Naive thymus-derived CD4-positive, alpha-beta T cell (primary cell): ENCODE results near the gene TPP1. TPM values are rescaled to one million over a fixed set of nuclear protein-coding genes. Genes with fewer than 3 reads are reported as not detected.

ENCODE experiments used
- ATAC-seq: fragments of 150-1000 bp; cut with Tn5 transposase; 2 replicates; pipeline ENCODE4 v1.10.0; 2021; ENCODE audit warnings: mild to moderate bottlenecking, moderate library complexity
- CTCF ChIA-PET: fragments of 350-600 bp; sonication (Branson Sonifier 250); formaldehyde crosslinking; loops from one replicate; lab custom pipeline; 2021; ENCODE audit warnings: antibody characterized with exemption; lab: Charles Lee
- POLR2A ChIA-PET: fragments of 350-600 bp; sonication (Branson Sonifier 250); formaldehyde crosslinking; loops from one replicate; lab custom pipeline; 2021; ENCODE audit warnings: antibody characterized with exemption, inconsistent platforms; lab: Charles Lee
- DNase-seq, 9 donors: peaks; one replicate each; pipeline versions ENCODE4 v3.0.0 to v3.0.0-alpha.2; 2020 to 2022; ENCODE audit warnings: mixed read lengths in 1 of 9
- H3K27ac ChIP-seq: one replicate; pipeline ENCODE4 v1.7.0; 2013; ENCODE audit warnings: mild to moderate bottlenecking, low read depth, low read length, moderate library complexity
- H3K27me3 ChIP-seq, 2 donors: one replicate each; pipeline ENCODE4 v1.7.0; 2013; ENCODE audit warnings: low read length in 2 of 2, mild to moderate bottlenecking in 2 of 2, moderate library complexity in 2 of 2; ENCODE audit not compliant: control insufficient read depth in 2 of 2, insufficient read depth in 2 of 2
- H3K36me3 ChIP-seq, 3 experiments: 1 replicate in 2 of 3; 2 replicates in 1 of 3; pipeline ENCODE4 v1.7.0; 2013; ENCODE audit warnings: low read length in 3 of 3, mild to moderate bottlenecking in 3 of 3, moderate library complexity in 1 of 3; ENCODE audit not compliant: insufficient read depth in 3 of 3, control insufficient read depth in 2 of 3
- H3K4me1 ChIP-seq, 2 donors: one replicate each; pipeline ENCODE4 v1.7.0; 2013; ENCODE audit warnings: low read length in 2 of 2, mild to moderate bottlenecking in 2 of 2, moderate library complexity in 1 of 2; ENCODE audit not compliant: control insufficient read depth in 2 of 2, insufficient read depth in 2 of 2
- H3K4me3 ChIP-seq: 2 replicates; pipeline ENCODE4 v1.7.0; 2013; ENCODE audit warnings: mild to moderate bottlenecking, low read length
- H3K9me3 ChIP-seq, 3 experiments: 1 replicate in 2 of 3; 2 replicates in 1 of 3; pipeline ENCODE4 v1.7.0; 2013; ENCODE audit warnings: low read length in 3 of 3; ENCODE audit not compliant: control insufficient read depth in 2 of 3
- H3K27ac Mint-ChIP-seq, 9 donors: one replicate each; pipeline ENCODE4 v1.8.0; 2020 to 2022; ENCODE audit warnings: mixed read lengths in 9 of 9, mild to moderate bottlenecking in 8 of 9, moderate library complexity in 5 of 9, inconsistent platforms in 2 of 9
- H3K27me3 Mint-ChIP-seq, 5 donors: one replicate each; pipeline ENCODE4 v1.8.0; 2021 to 2022; ENCODE audit warnings: mixed read lengths in 5 of 5, mild to moderate bottlenecking in 1 of 5
- H3K36me3 Mint-ChIP-seq, 5 donors: one replicate each; pipeline ENCODE4 v1.8.0; 2020 to 2022; ENCODE audit warnings: mixed read lengths in 5 of 5, mild to moderate bottlenecking in 3 of 5, inconsistent platforms in 1 of 5
- H3K4me1 Mint-ChIP-seq, 7 donors: one replicate each; pipeline ENCODE4 v1.8.0; 2020 to 2022; ENCODE audit warnings: mixed read lengths in 7 of 7, mild to moderate bottlenecking in 3 of 7, inconsistent platforms in 1 of 7
- H3K4me3 Mint-ChIP-seq, 10 donors: one replicate each; pipeline ENCODE4 v1.8.0; 2020 to 2022; ENCODE audit warnings: mild to moderate bottlenecking in 10 of 10, mixed read lengths in 10 of 10, moderate library complexity in 6 of 10, inconsistent platforms in 2 of 10
- H3K9me3 Mint-ChIP-seq, 11 donors: one replicate each; pipeline ENCODE4 v1.8.0; 2020 to 2022; ENCODE audit warnings: mixed read lengths in 11 of 11, mild to moderate bottlenecking in 4 of 11, inconsistent platforms in 1 of 11, moderate library complexity in 1 of 11
- intact Hi-C, 2 donors: fragments of 100-400 bp; cut with micrococcal nuclease; formaldehyde crosslinking; loops; one replicate each; pipeline ENCODE4 v1.15.1; 2023
- polyA plus RNA-seq, 2 donors: library from polyadenylated mRNA; unstranded; fragments of 300-500 nt; fragmentation: Illumina TruSeq; gene quantifications; one replicate each; pipeline ENCODE4 v1.2.3, GENCODE V29; 2021
- total RNA-seq, 6 experiments: library from RNA in 5 of 6; stranded (reverse) in 5 of 6; gene quantifications; 1 replicate in 5 of 6; 2 replicates in 1 of 6; pipeline ENCODE4 v1.2.3 and lab custom pipeline; 2021 to 2026

The TPP1 gene
- total RNA-seq (100 to 1,000 TPM in 3 of 5 experiments, 10 to 100 TPM in 2; 49.9 to 160 (median 134) TPM), polyA plus RNA-seq (100 to 1,000 TPM in 1 of 2 donors, 10 to 100 TPM in 1; 91.6 to 116 TPM), total RNA-seq (lab: John Stamatoyannopoulos, UW) (17.5 reads per million, percentile 47 among the genes with 10 or more reads in this experiment)

- POLR2A ChIA-PET: interaction anchor here (0.8 to 3.5 kb wide), 23 partner anchors 10 to 234 kb away, joined by 3 to 70 read pairs (median 4); partner anchors contain the start of genes ARFIP2, DCHS1, ILK and MRPL17
- H3K36me3 Mint-ChIP-seq: peaks cover 8 to 23% (median 10%) of the 10 kb centered on the region in 5 donors
- Histone ChIP-seq H3K4me3 (peak within 1 kb of the TSS; percentile 91), H3K27ac (peak within 1 kb of the TSS; percentile 87), H3K36me3 (peaks cover 0 to 28% (median 0%) of the 10 kb centered on the region in 3 experiments), H3K9me3 (no peaks in the 10 kb centered on the region), H3K27me3 (no peaks in the 10 kb centered on the region), H3K4me1 (peaks cover 6 to 22% of the 10 kb centered on the region in 2 donors)
- peaks cover 7 to 17% (median 9%) of the 10 kb centered on the region in 7 donors for H3K4me1 Mint-ChIP-seq
- no peak within 1 kb of the TSS for H3K27ac Mint-ChIP-seq
- H3K4me3 Mint-ChIP-seq: no peak within 1 kb of the TSS
- no peaks in the 10 kb centered on the region for H3K27me3 Mint-ChIP-seq
- H3K9me3 Mint-ChIP-seq: no peaks in the 10 kb centered on the region
- ATAC-seq (peak; percentile 96), DNase-seq (peak; percentile 76 to 94 (median 90))
- CTCF ChIA-PET: interaction anchor here (0.7 to 3.1 kb wide), 17 partner anchors 9 to 240 kb away, joined by 3 to 25 read pairs (median 4); partner anchors contain the start of genes ILK and MRPL17
- intact Hi-C loops: loop anchor here (1.0 to 10.0 kb wide), 14 partner anchors 15 to 992 kb away; partner anchors contain the start of genes FHIP1B (in 2 of the 2), MRPL17 (in 2 of the 2), DCHS1 (in 1 of the 2) and ILK (in 1 of the 2)
Observed at GRCh38 chr11:6619004-6619745, at the start of gene TPP1. Gene TPP1, minus strand, starts transcription at chr11:6619422. Its CDS starts 22 bp downstream, at chr11:6619400.

- H3K9me3 Mint-ChIP-seq: peaks cover 0 to 9% (median 0%) of the 10 kb centered on the region in 11 donors
- no peaks in the 10 kb centered on the region for H3K36me3 ChIP-seq
- H3K36me3 Mint-ChIP-seq: peaks cover 0 to 17% (median 0%) of the 10 kb centered on the region in 5 donors
- H3K27me3 ChIP-seq: no peaks in the 10 kb centered on the region
- intact Hi-C loops: loop anchor here (1.0 to 2.0 kb wide), 8 partner anchors 11 to 137 kb away; partner anchors contain the start of genes TPP1 (in 2 of the 2), MRPL17 (in 1 of the 2) and TAF10 (in 1 of the 2)
- no peaks in the 10 kb centered on the region for H3K9me3 ChIP-seq
- ATAC-seq: peak; percentile 87
- peaks cover 35 to 85% (median 70%) of the 10 kb centered on the region in 7 donors for H3K4me1 Mint-ChIP-seq
- H3K27ac Mint-ChIP-seq: peak overlapping the region; percentile 38 to 91 (median 64)
- no peak overlapping the region for H3K4me3 ChIP-seq
- H3K4me1 ChIP-seq: peaks cover 10 to 43% of the 10 kb centered on the region in 2 donors
- DNase-seq: peak in 8 of 9 donors; percentile 23 to 53 (median 46)
- CTCF ChIA-PET: interaction anchor here (0.6 to 3.8 kb wide), 18 partner anchors 8 to 1047 kb away, joined by 3 to 28 read pairs (median 4); partner anchors contain the start of genes ILK, MRPL17, TAF10 and TPP1
- POLR2A ChIA-PET: interaction anchor here (0.6 to 3.2 kb wide), 14 partner anchors 9 to 81 kb away, joined by 3 to 23 read pairs (median 6); partner anchors contain the start of genes ILK, MRPL17, TAF10 and TPP1
- peak overlapping the region in 3 of 10 donors; percentile 18 to 65 (median 39) for H3K4me3 Mint-ChIP-seq
- H3K27ac ChIP-seq: peak overlapping the region; percentile 29
- H3K27me3 Mint-ChIP-seq: peaks cover 0 to 13% (median 0%) of the 10 kb centered on the region in 5 donors
Observed at GRCh38 chr11:6667733-6668374, 48.6 kb upstream of the TPP1 start.

- intact Hi-C loops: loop anchor here (1.0 to 2.0 kb wide), 6 partner anchors 9 to 135 kb away; partner anchors contain the start of genes TPP1 (in 2 of the 2) and TAF10 (in 1 of the 2)
- DNase-seq (peak in 1 of 9 donors; percentile 16), ATAC-seq (peak; percentile 31)
- Mint-ChIP-seq H3K27me3 (peaks cover 0 to 19% (median 0%) of the 10 kb centered on the region in 5 donors), H3K36me3 (peaks cover 0 to 9% (median 0%) of the 10 kb centered on the region in 5 donors), H3K4me1 (peaks cover 26 to 72% (median 57%) of the 10 kb centered on the region in 7 donors), H3K4me3 (peak overlapping the region in 1 of 10 donors; percentile 5), H3K9me3 (peaks cover 0 to 6% (median 0%) of the 10 kb centered on the region in 11 donors), H3K27ac (peak overlapping the region in 8 of 9 donors; percentile 1 to 91 (median 67))
- H3K4me3 ChIP-seq: no peak overlapping the region
- peaks cover 10 to 29% of the 10 kb centered on the region in 2 donors for H3K4me1 ChIP-seq
- H3K9me3 ChIP-seq: no peaks in the 10 kb centered on the region
- POLR2A ChIA-PET: interaction anchor here (0.6 to 3.2 kb wide), 13 partner anchors 8 to 185 kb away, joined by 3 to 23 read pairs (median 4); partner anchors contain the start of genes ARFIP2, MRPL17, TAF10 and TIMM10B
- no peaks in the 10 kb centered on the region for H3K27me3 ChIP-seq
- CTCF ChIA-PET: interaction anchor here (1.0 to 3.8 kb wide), 6 partner anchors 9 to 93 kb away, joined by 3 to 25 read pairs (median 6); partner anchors contain the start of genes MRPL17 and TPP1
- H3K27ac ChIP-seq: no peak overlapping the region
- H3K36me3 ChIP-seq: no peaks in the 10 kb centered on the region
Observed at GRCh38 chr11:6666302-6667183, 47.3 kb upstream of the TPP1 start.

- DNase-seq: no peak
- H3K4me3 Mint-ChIP-seq: no peak overlapping the region
- H3K9me3 ChIP-seq: no peaks in the 10 kb centered on the region
- no peak overlapping the region for H3K27ac ChIP-seq
- intact Hi-C loops: no loop called here
- H3K27me3 ChIP-seq: no peaks in the 10 kb centered on the region
- POLR2A ChIA-PET: interaction anchor here (0.6 to 1.8 kb wide), 7 partner anchors 8 to 52 kb away, joined by 3 to 12 read pairs (median 4); partner anchors contain the start of genes TAF10 and TPP1
- H3K27me3 Mint-ChIP-seq: peaks cover 0 to 19% (median 0%) of the 10 kb centered on the region in 5 donors
- H3K4me1 Mint-ChIP-seq: peaks cover 15 to 52% (median 37%) of the 10 kb centered on the region in 7 donors
- peak overlapping the region in 1 of 9 donors; percentile 67 for H3K27ac Mint-ChIP-seq
- H3K9me3 Mint-ChIP-seq: peaks cover 0 to 1% (median 0%) of the 10 kb centered on the region in 11 donors
- no peaks in the 10 kb centered on the region for H3K36me3 ChIP-seq
- CTCF ChIA-PET: no interaction called here
- ATAC-seq: no peak
- H3K36me3 Mint-ChIP-seq: no peaks in the 10 kb centered on the region
- peaks cover 0 to 13% of the 10 kb centered on the region in 2 donors for H3K4me1 ChIP-seq
- no peak overlapping the region for H3K4me3 ChIP-seq
Observed at GRCh38 chr11:6664551-6664950, 45.3 kb upstream of the TPP1 start.

- Histone ChIP-seq H3K4me1 (peaks cover 0 to 13% of the 10 kb centered on the region in 2 donors), H3K27me3 (no peaks in the 10 kb centered on the region), H3K36me3 (no peaks in the 10 kb centered on the region), H3K9me3 (no peaks in the 10 kb centered on the region), H3K27ac (no peak overlapping the region), H3K4me3 (no peak overlapping the region)
- H3K27me3 Mint-ChIP-seq: peaks cover 0 to 19% (median 0%) of the 10 kb centered on the region in 5 donors
- ATAC-seq (no peak), DNase-seq (no peak)
- ChIA-PET CTCF (interaction anchor here (1.3 to 1.8 kb wide), 2 partner anchors 10 to 19 kb away, joined by 4 to 5 read pairs; partner anchors contain the start of gene MRPL17), POLR2A (interaction anchor here (0.6 to 1.8 kb wide), 6 partner anchors 10 to 59 kb away, joined by 3 to 6 read pairs (median 4); no protein-coding TSS in a partner anchor)
- intact Hi-C loops: no loop called here
- peaks cover 0 to 1% (median 0%) of the 10 kb centered on the region in 11 donors for H3K9me3 Mint-ChIP-seq
- H3K4me3 Mint-ChIP-seq: no peak overlapping the region
- H3K27ac Mint-ChIP-seq: peak overlapping the region in 8 of 9 donors; percentile 13 to 88 (median 60)
- no peaks in the 10 kb centered on the region for H3K36me3 Mint-ChIP-seq
- peaks cover 15 to 46% (median 36%) of the 10 kb centered on the region in 7 donors for H3K4me1 Mint-ChIP-seq
Observed at GRCh38 chr11:6663794-6664469, 44.7 kb upstream of the TPP1 start.
